Heart left ventricle (tissue), 13 donors: ENCODE results near the gene TRIM74.
"Not testable (repeated sequence)": the region's sequence is repeated elsewhere in the genome, so short reads cannot be mapped to it uniquely, and the experiment has no call there.

Experiments used
- CTCF ChIP-seq, 12 donors: fragments of 200-600 bp; sonication (generic) in 4 of 12; IDR thresholded peaks; one replicate each; pipeline versions ENCODE4 v1.5.0 to v1.8.0; 2018 to 2022; ENCODE audit warnings: antibody characterized with exemption in 12 of 12, mild to moderate bottlenecking in 5 of 12
- POLR2A ChIP-seq, 2 donors: fragments of 450-650 bp; IDR thresholded peaks; one replicate each; pipeline ENCODE4 v1.6.1; 2017; ENCODE audit warnings: antibody characterized with exemption in 2 of 2, mild to moderate bottlenecking in 2 of 2, moderate library complexity in 2 of 2
- donor health status: ischemic (EF 13 %, LVEDD 7.1; RV severe dilation, severe dysfunction).
- donor health status: DM: no; HTN: yes; CAD: no.
- donor health status: DM: no; HTN: no; CAD: no.
- donor health status: ischemic (EF 25% LVEDD 6.9; RV normal size, moderate dysfunction).
- donor health status: ischemic (EF 25% LVEDD 5.7; RV mildly dilated, moderate dysfunction).
- donor health status: ischemic (EF 35%, LVEDD 5.7; RV mildly dilated, moderate dysfunction).
- donor health status: nonischemic (EF 11% LVEDD 7.7; RV severe dilation, severe dysfunction).
- donor health status: DM: yes; HTN: yes; CAD: no.
- donor health status: PGD.
- donor health status: ischemic (EF 29% LVEDD 5.4; RV normal size, mild dysfunction).
- donor health status: nonischemic (EF 23%, LVEDD 6.1; RV moderate dilation, normal function).

GRCh38 chr7:72942956-72943355, 26.3 kb downstream of the TRIM74 start:
- TF ChIP-seq CTCF, POLR2A (IDR thresholded peaks at IDR 0.05): not testable (repeated sequence)
